ENCODE measurements around the gene SEC63.

DNA sequence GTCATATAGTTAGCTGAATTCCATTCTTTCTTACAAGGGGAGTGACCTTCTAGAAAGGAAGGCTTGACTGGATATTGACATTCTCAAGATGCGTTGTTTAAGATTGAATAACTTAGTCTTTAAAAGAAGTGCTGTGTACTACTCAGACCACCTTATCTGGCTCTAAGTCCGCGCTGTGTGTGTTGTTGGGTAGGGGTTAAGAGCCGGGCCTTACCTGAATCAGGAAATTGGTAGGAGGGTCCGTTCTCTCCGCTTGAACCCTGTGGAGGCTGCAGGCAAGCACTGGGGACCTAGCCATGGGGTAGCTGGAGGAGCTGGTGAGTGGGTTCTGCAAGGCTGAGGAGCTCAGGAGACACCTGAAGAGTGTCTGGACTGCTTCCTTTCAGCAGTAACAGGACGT lies 124.9 kb downstream of the SEC63 start:
- TF ChIP-seq, protein P1, sequence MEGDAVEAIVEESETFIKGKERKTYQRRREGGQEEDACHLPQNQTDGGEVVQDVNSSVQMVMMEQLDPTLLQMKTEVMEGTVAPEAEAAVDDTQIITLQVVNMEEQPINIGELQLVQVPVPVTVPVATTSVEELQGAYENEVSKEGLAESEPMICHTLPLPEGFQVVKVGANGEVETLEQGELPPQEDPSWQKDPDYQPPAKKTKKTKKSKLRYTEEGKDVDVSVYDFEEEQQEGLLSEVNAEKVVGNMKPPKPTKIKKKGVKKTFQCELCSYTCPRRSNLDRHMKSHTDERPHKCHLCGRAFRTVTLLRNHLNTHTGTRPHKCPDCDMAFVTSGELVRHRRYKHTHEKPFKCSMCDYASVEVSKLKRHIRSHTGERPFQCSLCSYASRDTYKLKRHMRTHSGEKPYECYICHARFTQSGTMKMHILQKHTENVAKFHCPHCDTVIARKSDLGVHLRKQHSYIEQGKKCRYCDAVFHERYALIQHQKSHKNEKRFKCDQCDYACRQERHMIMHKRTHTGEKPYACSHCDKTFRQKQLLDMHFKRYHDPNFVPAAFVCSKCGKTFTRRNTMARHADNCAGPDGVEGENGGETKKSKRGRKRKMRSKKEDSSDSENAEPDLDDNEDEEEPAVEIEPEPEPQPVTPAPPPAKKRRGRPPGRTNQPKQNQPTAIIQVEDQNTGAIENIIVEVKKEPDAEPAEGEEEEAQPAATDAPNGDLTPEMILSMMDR (IDR thresholded peaks at IDR 0.05) = no peak
- no peak for TF ChIP-seq POLR2A (IDR thresholded peaks at IDR 0.05)

Measured in ovary (tissue), 3 donors.